Stimulated activated CD4-positive, alpha-beta T cell treated with anti-CD3 and anti-CD28 coated beads, TNF-alpha, amount 100 ng/mL, for 48 hours (primary cell): ENCODE results near the gene GPR42.
"Not testable (repeated sequence)": the region's sequence is repeated elsewhere in the genome, so short reads cannot be mapped to it uniquely, and the experiment has no call there.

Experiments
- DNase-seq, 3 donors: peaks; one replicate each; pipeline ENCODE4 v3.0.0-alpha.2; 2020; ENCODE audit warnings: low read depth in 3 of 3

Gene GPR42

GRCh38 chr19:35363711-35364425, 7.0 kb upstream of the GPR42 start:
- no peak for DNase-seq

- no peak for DNase-seq
Measured at GRCh38 chr19:35365303-35365702, 5.6 kb upstream of the GPR42 start.

- DNase-seq: no peak
Measured at GRCh38 chr19:35368378-35368777, 2.5 kb upstream of the GPR42 start.

GRCh38 chr19:35369522-35369921, 1.3 kb upstream of the GPR42 start:
- no peak for DNase-seq

- no peak for DNase-seq
Measured at GRCh38 chr19:35373492-35373891, 2.6 kb downstream of the GPR42 start.

- not testable (repeated sequence) for DNase-seq
Measured at GRCh38 chr19:35374031-35374430, 3.2 kb downstream of the GPR42 start.

- no peak for DNase-seq
Measured at GRCh38 chr19:35375505-35376307, 4.8 kb downstream of the GPR42 start.

GRCh38 chr19:35377656-35378055, 6.8 kb downstream of the GPR42 start:
- no peak for DNase-seq

GRCh38 chr19:35378356-35378755, 7.5 kb downstream of the GPR42 start:
- DNase-seq: no peak

- DNase-seq: not testable (repeated sequence)
Measured at GRCh38 chr19:35379545-35379944, 8.7 kb downstream of the GPR42 start.

GRCh38 chr19:35379992-35380391, 9.1 kb downstream of the GPR42 start:
- no peak for DNase-seq

- no peak for DNase-seq
Measured at GRCh38 chr19:35380450-35381124, 9.7 kb downstream of the GPR42 start.

GRCh38 chr19:35381318-35381717, 10.4 kb downstream of the GPR42 start:
- DNase-seq: no peak

GRCh38 chr19:35381926-35382325, 11.1 kb downstream of the GPR42 start:
- no peak for DNase-seq

GRCh38 chr19:35383536-35383935, 12.7 kb downstream of the GPR42 start:
- no peak for DNase-seq

GRCh38 chr19:35388277-35389054, 17.6 kb downstream of the GPR42 start:
- DNase-seq: no peak

- no peak for DNase-seq
Measured at GRCh38 chr19:35389192-35389861, 18.5 kb downstream of the GPR42 start.

- DNase-seq: no peak
Measured at GRCh38 chr19:35392742-35393715, 22.2 kb downstream of the GPR42 start.

- DNase-seq: no peak
Measured at GRCh38 chr19:35395382-35396199, 24.7 kb downstream of the GPR42 start.
